GM12873 (cell line): ENCODE results near the gene KCND2.

ENCODE experiments used
- CTCF ChIP-seq: IDR thresholded peaks from 2 replicates; pipeline ENCODE4 v1.5.1; 2012; ENCODE audit warnings: low read depth, mild to moderate bottlenecking, moderate library complexity, low read length, control low read depth; ENCODE audit not compliant: insufficient read depth; ENCODE audit errors: missing control alignments

The KCND2 gene

GRCh38 chr7:120583899-120584586 is 311.1 kb downstream of the KCND2 start:
- no peak for TF ChIP-seq CTCF

- TF ChIP-seq CTCF: no peak
Measured at GRCh38 chr7:120586571-120586970, 313.6 kb downstream of the KCND2 start.

- TF ChIP-seq CTCF: no peak
Measured at GRCh38 chr7:120587243-120587642, 314.3 kb downstream of the KCND2 start.

- TF ChIP-seq CTCF: no peak
Measured at GRCh38 chr7:120588416-120588815, 315.4 kb downstream of the KCND2 start.

GRCh38 chr7:120588862-120589261 is 315.9 kb downstream of the KCND2 start:
- no peak for TF ChIP-seq CTCF

- TF ChIP-seq CTCF: no peak
Measured at GRCh38 chr7:120600607-120601006, 327.6 kb downstream of the KCND2 start.

GRCh38 chr7:120603366-120603765 is 330.4 kb downstream of the KCND2 start:
- TF ChIP-seq CTCF: no peak
